Fibroblast of upper back skin (primary cell): ENCODE data around the gene TOP2A.

Experiments used
- DNase-seq: peaks from one replicate; pipeline ENCODE4 v3.0.0-alpha.2; 2013

TOP2A gene

DNA sequence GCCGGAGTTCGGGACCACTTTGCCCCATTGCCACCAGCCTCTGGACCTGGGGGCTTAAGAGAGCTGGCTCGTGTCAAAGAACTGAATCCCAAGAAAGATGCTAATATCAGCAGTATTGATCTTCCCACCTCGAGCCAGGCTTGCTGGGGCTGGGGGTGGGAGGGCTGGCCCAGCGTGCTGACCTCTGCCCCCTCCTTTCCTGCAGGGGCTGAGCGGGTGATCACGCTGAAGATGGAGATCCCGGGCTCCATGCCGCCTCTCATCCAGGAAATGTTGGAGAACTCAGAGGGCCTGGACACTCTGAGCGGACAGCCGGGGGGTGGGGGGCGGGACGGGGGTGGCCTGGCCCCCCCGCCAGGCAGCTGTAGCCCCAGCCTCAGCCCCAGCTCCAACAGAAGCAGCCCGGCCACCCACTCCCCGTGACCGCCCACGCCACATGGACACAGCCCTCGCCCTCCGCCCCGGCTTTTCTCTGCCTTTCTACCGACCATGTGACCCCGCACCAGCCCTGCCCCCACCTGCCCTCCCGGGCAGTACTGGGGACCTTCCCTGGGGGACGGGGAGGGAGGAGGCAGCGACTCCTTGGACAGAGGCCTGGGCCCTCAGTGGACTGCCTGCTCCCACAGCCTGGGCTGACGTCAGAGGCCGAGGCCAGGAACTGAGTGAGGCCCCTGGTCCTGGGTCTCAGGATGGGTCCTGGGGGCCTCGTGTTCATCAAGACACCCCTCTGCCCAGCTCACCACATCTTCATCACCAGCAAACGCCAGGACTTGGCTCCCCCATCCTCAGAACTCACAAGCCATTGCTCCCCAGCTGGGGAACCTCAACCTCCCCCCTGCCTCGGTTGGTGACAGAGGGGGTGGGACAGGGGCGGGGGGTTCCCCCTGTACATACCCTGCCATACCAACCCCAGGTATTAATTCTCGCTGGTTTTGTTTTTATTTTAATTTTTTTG, 61.6 kb downstream of the TOP2A start:
- DNase-seq, result no peak

GRCh38 chr17:40355123-40355803, 62.4 kb downstream of the TOP2A start:
- DNase-seq, result peak; percentile 41

DNA sequence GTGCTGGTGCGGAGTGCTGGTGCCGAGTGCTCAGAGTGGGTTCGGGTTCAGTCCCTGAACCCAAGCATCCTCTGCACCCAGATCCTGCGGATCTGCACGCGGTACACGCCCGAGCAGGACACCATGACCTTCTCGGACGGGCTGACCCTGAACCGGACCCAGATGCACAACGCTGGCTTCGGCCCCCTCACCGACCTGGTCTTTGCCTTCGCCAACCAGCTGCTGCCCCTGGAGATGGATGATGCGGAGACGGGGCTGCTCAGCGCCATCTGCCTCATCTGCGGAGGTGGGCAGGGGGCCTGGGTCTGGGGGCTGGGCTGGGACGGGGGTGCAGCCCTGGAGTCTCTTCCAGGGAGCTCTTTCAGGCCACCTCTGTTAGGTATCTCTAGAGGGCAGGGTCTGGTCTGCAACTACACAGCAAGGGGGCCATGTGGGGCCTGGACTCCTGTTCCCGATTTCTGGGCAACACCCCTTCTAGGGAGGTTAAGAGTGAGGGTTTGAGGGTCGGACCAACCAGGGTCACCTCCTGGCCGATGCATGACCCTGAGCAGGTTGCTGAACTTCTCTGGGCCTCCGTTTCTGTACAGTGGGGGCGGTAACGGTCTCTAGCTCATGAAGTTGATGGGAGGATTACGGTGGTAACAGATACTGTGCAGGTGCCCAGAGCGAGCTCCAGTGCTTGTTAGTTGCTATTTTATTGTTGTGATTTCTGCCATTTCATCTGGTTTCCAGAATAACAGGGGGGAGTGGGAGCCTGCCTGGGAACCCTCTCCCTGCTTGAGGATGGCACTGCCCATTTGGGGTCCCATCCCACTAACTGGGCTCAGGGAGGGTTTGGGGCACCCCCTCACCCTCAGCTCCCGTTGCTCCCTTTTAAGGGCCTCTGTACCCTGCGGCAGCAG, 63.2 kb downstream of the TOP2A start:
- no peak for DNase-seq

DNA sequence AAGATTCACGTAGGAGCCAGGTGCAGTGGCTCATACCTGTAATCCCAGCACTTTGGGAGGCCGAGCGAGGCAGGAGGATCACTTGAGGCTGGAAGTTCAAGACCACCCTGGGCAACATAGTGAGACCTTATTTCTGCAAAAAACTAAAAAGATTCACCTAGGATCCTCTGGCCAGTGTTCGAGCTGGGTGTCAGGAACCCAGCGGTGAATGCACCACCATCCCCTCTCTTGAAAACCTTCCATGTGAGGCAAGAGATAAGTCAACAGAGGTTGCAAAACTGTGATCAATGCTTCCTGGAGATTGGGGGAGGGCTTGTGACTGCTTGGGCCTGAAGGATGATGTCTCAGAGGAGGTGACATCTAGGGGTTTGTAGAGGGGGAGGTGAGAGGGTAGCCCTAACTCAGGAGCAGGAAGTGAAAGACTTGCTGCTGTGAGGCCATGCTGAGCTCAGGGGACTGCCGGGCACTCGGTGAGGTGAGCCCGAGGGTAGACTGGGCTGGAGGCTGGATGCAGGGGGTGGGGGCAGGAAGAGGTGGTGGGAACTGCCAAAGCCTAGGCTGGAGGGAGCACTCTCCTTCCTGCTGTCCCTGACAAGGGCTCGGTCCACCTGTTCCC, 64.8 kb downstream of the TOP2A start:
- no peak for DNase-seq

DNA sequence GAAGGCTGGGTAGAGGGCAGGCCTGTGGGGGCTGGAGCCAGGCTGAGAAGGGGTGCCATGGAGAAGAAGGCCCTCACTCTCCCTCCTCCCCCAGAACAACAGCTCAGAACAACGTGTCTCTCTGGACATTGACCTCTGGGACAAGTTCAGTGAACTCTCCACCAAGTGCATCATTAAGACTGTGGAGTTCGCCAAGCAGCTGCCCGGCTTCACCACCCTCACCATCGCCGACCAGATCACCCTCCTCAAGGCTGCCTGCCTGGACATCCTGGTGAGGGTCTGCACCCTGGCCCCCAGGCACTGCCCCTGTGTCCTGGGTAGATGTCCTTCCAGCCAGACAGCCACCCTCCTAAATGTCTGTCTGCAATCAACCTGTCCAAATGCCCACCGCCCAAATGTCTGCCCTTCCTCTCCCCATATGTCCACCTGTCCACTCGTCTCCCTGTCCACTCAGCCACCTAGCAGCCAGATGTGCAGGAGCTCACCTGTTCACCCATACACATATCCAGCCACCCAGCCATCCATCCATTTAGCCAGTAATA, 65.4 kb downstream of the TOP2A start:
- no peak for DNase-seq

- DNase-seq, result no peak
Observed at GRCh38 chr17:40351359-40352236, 66.1 kb downstream of the TOP2A start.

- DNase-seq, result no peak
Observed at GRCh38 chr17:40350689-40351358, 66.9 kb downstream of the TOP2A start.

DNA sequence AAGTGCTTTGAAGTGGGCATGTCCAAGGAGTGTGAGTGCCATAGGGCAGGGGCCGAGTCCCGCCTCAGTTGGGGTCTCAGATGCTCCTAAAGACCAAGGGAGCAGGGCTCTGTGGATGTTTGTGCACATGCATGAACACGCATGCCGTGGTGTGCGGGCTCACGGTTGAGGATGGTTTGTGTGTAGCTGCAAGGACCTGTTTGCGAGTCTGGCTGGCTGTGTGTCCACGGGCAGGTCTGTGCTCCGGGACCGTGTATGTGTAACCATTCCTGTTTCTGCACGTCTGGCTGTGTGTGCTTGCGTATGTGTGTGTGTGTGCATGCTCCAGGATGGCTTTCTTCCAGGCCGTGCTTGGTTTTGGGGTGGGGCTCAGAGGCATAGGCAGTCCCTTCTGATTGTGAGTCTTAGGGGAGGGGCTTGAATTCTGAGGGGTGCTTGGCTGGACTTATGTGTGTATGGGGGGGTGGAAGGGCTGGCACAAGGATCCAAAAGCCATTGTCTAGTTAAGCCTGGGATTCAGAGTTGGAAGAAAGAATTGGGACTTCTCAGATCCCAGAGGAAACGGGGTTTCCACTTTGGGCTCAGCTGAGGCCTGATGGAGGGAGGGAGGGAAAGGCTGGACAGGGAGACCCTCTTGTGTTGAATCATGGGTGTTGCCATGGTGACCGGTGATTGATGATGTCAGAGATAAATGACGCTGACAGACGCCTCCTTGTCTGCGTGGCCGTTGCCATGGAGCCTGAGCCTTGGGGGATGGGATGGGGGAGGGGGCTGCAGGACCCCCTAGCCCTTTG, 67.6 kb downstream of the TOP2A start:
- DNase-seq, result peak; percentile 74

DNA sequence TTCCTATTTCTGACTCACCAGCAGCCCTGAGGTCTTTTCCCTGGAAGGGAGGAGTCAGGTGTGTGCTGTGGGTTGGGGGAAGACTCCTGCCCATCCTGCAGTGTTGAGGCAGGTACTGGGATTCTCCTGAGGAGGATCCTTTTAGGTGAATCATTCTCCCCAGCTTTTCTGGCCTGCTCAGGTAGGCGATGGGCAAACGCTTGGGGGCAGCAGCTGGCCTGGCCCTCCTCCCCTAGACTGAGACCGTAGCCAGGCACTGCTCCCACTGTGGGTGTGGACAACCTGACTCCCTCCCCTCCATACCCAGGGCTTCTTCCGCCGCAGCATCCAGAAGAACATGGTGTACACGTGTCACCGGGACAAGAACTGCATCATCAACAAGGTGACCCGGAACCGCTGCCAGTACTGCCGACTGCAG, 68.2 kb downstream of the TOP2A start:
- no peak for DNase-seq

DNA sequence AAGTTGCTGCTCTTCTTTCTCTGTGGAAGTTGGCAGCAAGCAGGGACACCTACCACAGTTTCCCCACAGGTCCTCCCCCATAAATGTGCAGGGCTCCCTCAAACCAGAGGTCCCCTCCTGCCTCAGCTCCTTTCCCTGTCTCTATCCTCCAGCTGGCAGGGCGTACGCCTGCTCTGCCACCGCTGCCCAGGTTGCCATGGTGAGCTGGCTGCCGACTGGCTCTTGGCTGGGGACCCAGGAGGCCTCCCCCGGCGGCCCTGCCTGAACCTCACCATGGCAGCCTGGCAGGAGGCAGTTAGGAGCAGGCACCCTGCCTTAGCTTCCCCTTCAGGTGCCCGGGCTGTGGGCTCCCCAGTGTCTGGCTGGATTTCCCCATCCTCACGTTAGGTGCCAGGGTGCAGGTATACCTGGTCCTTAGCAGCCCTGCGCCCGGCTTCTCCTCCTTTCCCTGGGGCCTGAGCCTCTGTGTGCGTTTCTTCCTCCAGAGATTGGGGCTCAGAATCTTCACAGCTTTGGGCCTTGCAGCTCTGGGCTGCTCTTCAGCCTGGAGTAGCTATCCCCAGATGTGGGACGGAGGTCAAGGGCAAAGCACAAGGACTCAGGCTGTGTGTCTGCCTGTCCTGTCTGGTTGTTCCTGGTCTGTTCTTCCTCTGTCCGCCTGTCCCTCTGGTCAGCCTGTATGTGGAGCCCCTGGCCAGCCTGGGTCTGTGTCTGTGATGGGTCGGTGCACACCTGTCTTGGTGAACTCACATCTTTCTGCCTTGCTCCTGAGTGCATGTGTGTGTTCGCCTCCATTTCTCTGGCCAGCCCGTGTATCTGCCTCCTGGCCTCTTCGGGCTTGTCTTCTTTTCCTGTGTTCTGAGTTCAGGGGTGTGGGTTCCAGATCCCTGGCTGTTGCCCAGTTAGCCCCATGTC, 68.9 kb downstream of the TOP2A start:
- no peak for DNase-seq

DNA sequence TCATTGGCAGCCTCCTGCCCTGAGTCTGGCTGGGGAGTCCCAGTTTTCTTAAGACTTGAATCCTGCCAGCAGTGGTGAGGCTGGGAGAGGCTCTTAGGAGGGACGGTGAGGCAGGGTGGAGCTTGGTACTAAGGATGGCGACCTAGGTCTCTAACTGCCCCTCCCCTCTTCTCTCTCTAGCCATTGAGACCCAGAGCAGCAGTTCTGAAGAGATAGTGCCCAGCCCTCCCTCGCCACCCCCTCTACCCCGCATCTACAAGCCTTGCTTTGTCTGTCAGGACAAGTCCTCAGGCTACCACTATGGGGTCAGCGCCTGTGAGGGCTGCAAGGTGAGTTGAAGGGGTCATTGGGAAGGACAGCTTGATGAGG, 69.6 kb downstream of the TOP2A start:
- DNase-seq, result no peak

DNA sequence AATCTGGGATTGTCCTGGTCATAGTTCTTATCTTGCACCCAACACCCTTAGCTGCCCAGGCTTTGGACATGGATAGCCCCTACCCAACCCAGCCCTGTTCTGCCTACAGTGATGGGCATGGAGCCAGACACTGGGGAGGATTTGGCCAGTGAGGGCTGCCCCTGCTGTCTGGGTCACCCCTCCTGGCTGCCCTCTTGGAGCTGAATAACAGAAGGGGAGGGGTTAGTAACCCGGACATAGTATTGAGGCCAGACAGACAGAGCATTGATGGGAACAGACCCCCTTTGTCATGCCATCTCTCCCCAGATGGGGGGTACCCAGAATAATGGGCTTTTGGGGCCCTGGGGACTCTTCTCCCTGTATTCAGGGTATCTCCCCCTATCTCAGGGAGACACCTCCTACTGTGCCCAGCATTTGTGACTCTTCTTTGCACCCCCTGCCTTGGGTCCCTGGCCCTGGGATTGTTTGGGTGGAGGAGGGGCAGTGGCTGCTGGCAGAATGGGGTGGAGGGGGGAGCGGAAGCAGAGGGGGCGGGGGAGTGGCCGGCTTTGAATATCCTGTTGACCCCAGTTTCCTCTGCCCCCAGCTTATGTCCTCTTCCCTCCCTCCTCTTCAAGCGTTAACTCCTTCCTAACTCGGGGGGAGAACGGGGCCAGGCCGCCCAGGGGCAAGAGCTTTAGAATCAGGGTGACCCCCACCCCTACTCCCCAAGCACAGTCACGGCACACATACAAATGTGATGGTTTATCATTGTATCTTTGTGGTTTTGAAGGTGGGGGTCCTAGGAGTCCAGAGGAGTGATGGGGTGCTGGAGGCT, 70.2 kb downstream of the TOP2A start:
- DNase-seq, result no peak

DNA sequence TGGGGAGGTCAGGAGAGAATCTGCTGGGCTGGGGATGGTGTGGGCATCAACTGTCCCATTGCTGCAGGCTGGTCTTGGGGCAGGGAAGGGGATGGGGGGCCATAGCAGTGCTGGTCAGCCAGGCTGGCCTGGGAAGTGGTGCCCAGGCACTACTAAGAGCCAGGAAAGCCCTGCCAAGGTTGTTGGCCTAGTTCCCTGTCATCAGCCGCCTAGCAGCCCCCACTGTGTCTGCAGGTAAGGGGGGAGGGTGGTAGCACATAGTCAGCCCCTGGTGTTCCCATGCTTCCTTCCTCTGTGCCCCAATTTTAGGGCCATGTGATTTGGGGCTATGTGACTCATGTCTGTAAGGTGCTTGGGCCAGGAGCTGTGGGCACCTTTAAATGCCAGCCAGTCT, 70.9 kb downstream of the TOP2A start:
- no peak for DNase-seq

DNA sequence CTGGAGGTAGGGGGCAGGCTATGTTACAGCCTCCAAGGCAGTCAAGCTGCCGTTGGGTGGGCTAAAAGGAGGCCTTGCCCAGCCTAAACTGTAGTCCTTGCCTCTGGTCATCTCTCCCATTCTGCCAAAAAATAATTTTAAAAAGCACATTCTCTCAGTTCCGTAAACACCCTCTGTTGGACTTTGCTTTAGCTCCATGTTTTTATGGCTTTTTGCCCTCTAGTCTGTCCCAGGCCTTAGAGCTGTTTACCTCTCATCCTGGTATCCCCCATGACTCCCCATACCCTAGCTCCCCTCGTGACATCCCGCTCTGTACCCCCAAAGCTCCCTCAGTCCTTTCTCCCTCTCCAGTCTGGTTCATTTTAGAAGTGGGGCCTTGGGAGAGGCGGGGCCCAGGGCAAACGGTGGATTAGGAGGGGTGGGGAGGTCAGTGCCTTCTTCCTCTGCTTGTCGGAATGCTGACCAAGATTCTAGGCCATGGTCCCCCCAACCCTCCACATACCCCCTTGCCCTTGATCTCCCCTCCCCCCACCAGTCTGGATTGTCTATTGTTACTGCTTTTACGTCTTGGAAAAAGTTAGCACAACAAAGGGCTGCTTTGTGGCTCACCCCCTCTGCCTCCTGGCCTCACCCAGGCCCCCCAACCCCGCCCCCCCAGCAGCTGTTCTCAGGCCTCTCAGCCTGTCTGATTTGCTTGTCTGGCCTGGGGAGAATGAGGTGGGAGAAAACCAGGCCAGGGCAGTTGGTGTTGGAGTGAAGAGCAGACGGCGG, 71.5 kb downstream of the TOP2A start:
- DNase-seq, result no peak

DNA sequence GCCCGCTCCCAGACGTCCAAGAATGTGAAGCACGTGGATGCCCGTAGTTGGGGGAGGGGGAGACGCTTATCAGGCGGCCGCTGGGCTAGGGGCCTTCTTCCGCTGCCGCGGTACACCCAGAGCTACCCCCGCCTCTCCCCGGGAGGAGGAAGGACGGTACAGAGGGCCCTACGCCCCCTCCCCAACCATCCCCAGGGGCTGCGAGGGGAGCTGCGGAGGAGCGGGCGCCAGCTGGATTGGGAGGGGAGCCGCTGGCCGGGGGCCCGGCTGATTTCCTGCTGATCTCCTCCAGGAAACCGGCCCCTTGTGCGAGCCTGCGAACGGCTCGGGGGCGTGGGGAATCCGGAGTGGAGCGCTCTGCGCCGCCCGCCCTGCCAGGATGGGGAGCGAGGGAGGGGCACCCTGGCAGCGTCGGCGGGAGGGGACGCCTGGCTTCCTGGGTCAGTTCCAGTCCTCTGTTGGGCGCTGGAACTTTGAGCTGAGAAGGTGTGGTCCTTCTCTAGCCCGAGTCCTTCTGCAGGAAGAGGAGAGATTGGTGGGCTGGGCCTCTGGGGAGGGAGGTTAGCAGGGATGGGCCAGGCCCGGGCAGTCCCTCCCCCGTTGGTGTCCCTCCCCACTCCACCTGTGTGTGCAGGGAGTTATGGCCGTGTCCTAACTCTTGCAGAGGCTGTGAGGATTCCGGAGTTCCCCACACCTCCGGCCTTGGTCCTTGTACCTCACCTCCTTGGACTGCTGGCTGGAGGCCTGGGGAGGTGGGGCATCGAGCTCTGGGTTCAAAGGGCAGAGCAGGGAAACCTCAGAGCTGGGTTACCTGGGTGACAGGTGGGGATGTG, 72.3 kb downstream of the TOP2A start:
- peak; percentile 89 for DNase-seq
